Liver (tissue), 3 donors: Measurements from ENCODE around the gene METTL13.

Experiments used
- FOXA1 ChIP-seq: IDR thresholded peaks from 2 replicates; pipeline ENCODE4 v1.6.1; 2016; ENCODE audit warnings: antibody characterized with exemption
- GABPA ChIP-seq, 2 donors: IDR thresholded peaks in 1 of 2; conservative IDR thresholded peaks in 1 of 2; 2 replicates each; pipeline ENCODE4 v1.6.1; 2016; ENCODE audit warnings: antibody characterized with exemption in 2 of 2, mild to moderate bottlenecking in 1 of 2, moderate library complexity in 1 of 2
- MAX ChIP-seq: IDR thresholded peaks from 2 replicates; pipeline ENCODE4 v1.6.1; 2016; ENCODE audit warnings: antibody characterized with exemption
- SP1 ChIP-seq: IDR thresholded peaks from 2 replicates; pipeline ENCODE4 v1.6.1; 2018; ENCODE audit warnings: antibody characterized with exemption, mild to moderate bottlenecking
- YY1 ChIP-seq: IDR thresholded peaks from 2 replicates; pipeline ENCODE4 v1.6.1; 2016; ENCODE audit warnings: antibody characterized with exemption, mild to moderate bottlenecking
- TF ChIP-seq, protein P1 (sequence below): fragments of 150-350 bp; IDR thresholded peaks from 2 replicates; pipeline ENCODE4 v1.5.1; 2017; ENCODE audit warnings: improper control_type of control experiment, low read depth, low read length; ENCODE audit not compliant: missing input control
- donor health status: healthy.
- donor health status: healthy.

GRCh38 chr1:171758011-171758410 is 23.4 kb upstream of the METTL13 start:
- TF ChIP-seq, protein P1, sequence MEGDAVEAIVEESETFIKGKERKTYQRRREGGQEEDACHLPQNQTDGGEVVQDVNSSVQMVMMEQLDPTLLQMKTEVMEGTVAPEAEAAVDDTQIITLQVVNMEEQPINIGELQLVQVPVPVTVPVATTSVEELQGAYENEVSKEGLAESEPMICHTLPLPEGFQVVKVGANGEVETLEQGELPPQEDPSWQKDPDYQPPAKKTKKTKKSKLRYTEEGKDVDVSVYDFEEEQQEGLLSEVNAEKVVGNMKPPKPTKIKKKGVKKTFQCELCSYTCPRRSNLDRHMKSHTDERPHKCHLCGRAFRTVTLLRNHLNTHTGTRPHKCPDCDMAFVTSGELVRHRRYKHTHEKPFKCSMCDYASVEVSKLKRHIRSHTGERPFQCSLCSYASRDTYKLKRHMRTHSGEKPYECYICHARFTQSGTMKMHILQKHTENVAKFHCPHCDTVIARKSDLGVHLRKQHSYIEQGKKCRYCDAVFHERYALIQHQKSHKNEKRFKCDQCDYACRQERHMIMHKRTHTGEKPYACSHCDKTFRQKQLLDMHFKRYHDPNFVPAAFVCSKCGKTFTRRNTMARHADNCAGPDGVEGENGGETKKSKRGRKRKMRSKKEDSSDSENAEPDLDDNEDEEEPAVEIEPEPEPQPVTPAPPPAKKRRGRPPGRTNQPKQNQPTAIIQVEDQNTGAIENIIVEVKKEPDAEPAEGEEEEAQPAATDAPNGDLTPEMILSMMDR = no peak
- TF ChIP-seq GABPA (IDR thresholded peaks at IDR 0.05 in 1 of 2, conservative IDR thresholded peaks at IDR 0.05 in 1 of 2) (no peak), SP1 (no peak), FOXA1 (no peak), YY1 (no peak), MAX (no peak)
